ENCODE data around the gene PEG3. TPM values are rescaled to one million over a fixed set of nuclear protein-coding genes. Genes with fewer than 3 reads are reported as not detected.

The PEG3 gene
- total RNA-seq (10 to 100 TPM; 12.2 to 17.0 (median 14.4) TPM), polyA plus RNA-seq (3.1 TPM)
- long read RNA-seq, donor 1, full-length matches to known transcripts, result 5 of 8 reads
- long read RNA-seq, donor 1, partial matches to known transcripts, result 1 of 8 reads
- long read RNA-seq, donor 1, other reads (novel, unspliced or antisense), result 2 of 8 reads
- long read RNA-seq, donor 2, result 0 reads
- long read RNA-seq, donor 3, full-length matches to known transcripts, result 13 of 36 reads
- long read RNA-seq, donor 3, partial matches to known transcripts, result 2 of 36 reads
- long read RNA-seq, donor 3, other reads (novel, unspliced or antisense), result 21 of 36 reads
- long read RNA-seq, donor 4, result 0 reads

GRCh38 chr19:56840451-56841192 lies at the start of gene PEG3, which contains the start of gene ZIM2:
PEG3 (minus strand) TSS chr19:56840726; CDS start chr19:56824655, 16,071 bp downstream.
ZIM2 (minus strand) TSS chr19:56840726; CDS start chr19:56824277, 16,449 bp downstream.
- intact Hi-C loops (cut with DNase I), result no loop called here
- 51% methylated on average over 49 of the region's 49 CpGs for WGBS
- DNase-seq, result peak; percentile 84 to 92 (median 92)
- peak within 1 kb of the TSS; percentile 39 for H3K27ac ChIP-seq (ENCODE audit: low read length)
- H3K4me3 ChIP-seq (ENCODE audit: low read length), result peak within 1 kb of the TSS; percentile 36
- no peaks in the 10 kb centered on the region for H3K9me3 ChIP-seq (ENCODE audit: control insufficient read depth, low read length)
- no peaks in the 10 kb centered on the region for H3K4me1 ChIP-seq (ENCODE audit: control insufficient read depth, insufficient read depth, low read length)
- ATAC-seq, result peak; percentile 22 to 33
- H3K27me3 ChIP-seq (ENCODE audit: control insufficient read depth, insufficient read depth), result no peaks in the 10 kb centered on the region

- Histone ChIP-seq H3K27me3 (ENCODE audit: control insufficient read depth, insufficient read depth) (no peaks in the 10 kb centered on the region), H3K4me3 (ENCODE audit: low read length) (no peak overlapping the region), H3K27ac (ENCODE audit: low read length) (no peak overlapping the region), H3K9me3 (ENCODE audit: control insufficient read depth, low read length) (no peaks in the 10 kb centered on the region), H3K4me1 (ENCODE audit: control insufficient read depth, insufficient read depth, low read length) (no peaks in the 10 kb centered on the region)
- intact Hi-C loops (cut with DNase I), result no loop called here
- DNase-seq (no peak), ATAC-seq (no peak)
- 29% methylated on average over 14 of the region's 14 CpGs for WGBS
Observed at GRCh38 chr19:56885173-56885985, 44.9 kb upstream of the PEG3 start.

- Histone ChIP-seq H3K4me3 (ENCODE audit: low read length) (no peak overlapping the region), H3K4me1 (ENCODE audit: control insufficient read depth, insufficient read depth, low read length) (no peaks in the 10 kb centered on the region), H3K27ac (ENCODE audit: low read length) (no peak overlapping the region), H3K27me3 (ENCODE audit: control insufficient read depth, insufficient read depth) (no peaks in the 10 kb centered on the region), H3K9me3 (ENCODE audit: control insufficient read depth, low read length) (no peaks in the 10 kb centered on the region)
- intact Hi-C loops (cut with DNase I), result no loop called here
- no peak for DNase-seq
- WGBS, result 64% methylated on average over 5 of the region's 5 CpGs
- no peak for ATAC-seq
Observed at GRCh38 chr19:56884441-56884840, 43.9 kb upstream of the PEG3 start.

GRCh38 chr19:56880592-56881190 lies 40.2 kb upstream of the PEG3 start:
- DNase-seq (no peak), ATAC-seq (no peak)
- Histone ChIP-seq H3K4me1 (ENCODE audit: control insufficient read depth, insufficient read depth, low read length) (no peaks in the 10 kb centered on the region), H3K4me3 (ENCODE audit: low read length) (no peak overlapping the region), H3K9me3 (ENCODE audit: control insufficient read depth, low read length) (no peaks in the 10 kb centered on the region), H3K27me3 (ENCODE audit: control insufficient read depth, insufficient read depth) (no peaks in the 10 kb centered on the region), H3K27ac (ENCODE audit: low read length) (no peak overlapping the region)
- intact Hi-C loops (cut with DNase I), result no loop called here
- WGBS, result 67% methylated on average over 5 of the region's 5 CpGs

GRCh38 chr19:56877069-56877715 lies 36.7 kb upstream of the PEG3 start:
- Histone ChIP-seq H3K9me3 (ENCODE audit: control insufficient read depth, low read length) (no peaks in the 10 kb centered on the region), H3K4me1 (ENCODE audit: control insufficient read depth, insufficient read depth, low read length) (no peaks in the 10 kb centered on the region), H3K4me3 (ENCODE audit: low read length) (no peak overlapping the region), H3K27me3 (ENCODE audit: control insufficient read depth, insufficient read depth) (no peaks in the 10 kb centered on the region), H3K27ac (ENCODE audit: low read length) (no peak overlapping the region)
- DNase-seq, result no peak
- 59% methylated on average over 19 of the region's 19 CpGs for WGBS
- ATAC-seq, result no peak
- intact Hi-C loops (cut with DNase I), result no loop called here

- Histone ChIP-seq H3K9me3 (ENCODE audit: control insufficient read depth, low read length) (no peaks in the 10 kb centered on the region), H3K4me3 (ENCODE audit: low read length) (no peak overlapping the region), H3K27ac (ENCODE audit: low read length) (no peak overlapping the region), H3K4me1 (ENCODE audit: control insufficient read depth, insufficient read depth, low read length) (no peaks in the 10 kb centered on the region), H3K27me3 (ENCODE audit: control insufficient read depth, insufficient read depth) (no peaks in the 10 kb centered on the region)
- 76% methylated on average over 3 of the region's 3 CpGs for WGBS
- no peak for ATAC-seq
- DNase-seq, result no peak
- intact Hi-C loops (cut with DNase I), result no loop called here
Observed at GRCh38 chr19:56875717-56876116, 35.2 kb upstream of the PEG3 start.

- intact Hi-C loops (cut with DNase I), result no loop called here
- 84% methylated on average over 4 of the region's 4 CpGs for WGBS
- no peaks in the 10 kb centered on the region for H3K27me3 ChIP-seq (ENCODE audit: control insufficient read depth, insufficient read depth)
- H3K4me1 ChIP-seq (ENCODE audit: control insufficient read depth, insufficient read depth, low read length), result no peaks in the 10 kb centered on the region
- DNase-seq, result no peak
- ATAC-seq, result no peak
- H3K27ac ChIP-seq (ENCODE audit: low read length), result no peak overlapping the region
- no peaks in the 10 kb centered on the region for H3K9me3 ChIP-seq (ENCODE audit: control insufficient read depth, low read length)
- no peak overlapping the region for H3K4me3 ChIP-seq (ENCODE audit: low read length)
Observed at GRCh38 chr19:56874530-56874929, 34.0 kb upstream of the PEG3 start.

- no peaks in the 10 kb centered on the region for H3K27me3 ChIP-seq (ENCODE audit: control insufficient read depth, insufficient read depth)
- 90% methylated on average over 5 of the region's 5 CpGs for WGBS
- ATAC-seq (no peak), DNase-seq (no peak)
- H3K4me3 ChIP-seq (ENCODE audit: low read length), result no peak overlapping the region
- intact Hi-C loops (cut with DNase I), result no loop called here
- H3K9me3 ChIP-seq (ENCODE audit: control insufficient read depth, low read length), result no peaks in the 10 kb centered on the region
- H3K4me1 ChIP-seq (ENCODE audit: control insufficient read depth, insufficient read depth, low read length), result no peaks in the 10 kb centered on the region
- H3K27ac ChIP-seq (ENCODE audit: low read length), result no peak overlapping the region
Observed at GRCh38 chr19:56873493-56873892, 33.0 kb upstream of the PEG3 start.

- Histone ChIP-seq H3K27ac (ENCODE audit: low read length) (no peak overlapping the region), H3K9me3 (ENCODE audit: control insufficient read depth, low read length) (no peaks in the 10 kb centered on the region), H3K4me3 (ENCODE audit: low read length) (no peak overlapping the region), H3K4me1 (ENCODE audit: control insufficient read depth, insufficient read depth, low read length) (no peaks in the 10 kb centered on the region), H3K27me3 (ENCODE audit: control insufficient read depth, insufficient read depth) (no peaks in the 10 kb centered on the region)
- DNase-seq (no peak), ATAC-seq (no peak)
- whole genome bisulfite sequencing, result 84% methylated on average over 8 of the region's 8 CpGs
- intact Hi-C loops (cut with DNase I), result no loop called here
Observed at GRCh38 chr19:56869886-56870285, 29.4 kb upstream of the PEG3 start.

- Histone ChIP-seq H3K27me3 (ENCODE audit: control insufficient read depth, insufficient read depth) (no peaks in the 10 kb centered on the region), H3K4me3 (ENCODE audit: low read length) (no peak overlapping the region), H3K27ac (ENCODE audit: low read length) (no peak overlapping the region), H3K4me1 (ENCODE audit: control insufficient read depth, insufficient read depth, low read length) (no peaks in the 10 kb centered on the region), H3K9me3 (ENCODE audit: control insufficient read depth, low read length) (no peaks in the 10 kb centered on the region)
- no peak for ATAC-seq
- WGBS, result 93% methylated on average over 1 of the region's 1 CpG
- intact Hi-C loops (cut with DNase I), result no loop called here
- no peak for DNase-seq
Observed at GRCh38 chr19:56868446-56868845, 27.9 kb upstream of the PEG3 start.
